ENCODE data around the gene ADGRB2.
"Not testable (repeated sequence)": the region's sequence is repeated elsewhere in the genome, so short reads cannot be mapped to it uniquely, and the experiment has no call there.

Gene ADGRB2

DNA sequence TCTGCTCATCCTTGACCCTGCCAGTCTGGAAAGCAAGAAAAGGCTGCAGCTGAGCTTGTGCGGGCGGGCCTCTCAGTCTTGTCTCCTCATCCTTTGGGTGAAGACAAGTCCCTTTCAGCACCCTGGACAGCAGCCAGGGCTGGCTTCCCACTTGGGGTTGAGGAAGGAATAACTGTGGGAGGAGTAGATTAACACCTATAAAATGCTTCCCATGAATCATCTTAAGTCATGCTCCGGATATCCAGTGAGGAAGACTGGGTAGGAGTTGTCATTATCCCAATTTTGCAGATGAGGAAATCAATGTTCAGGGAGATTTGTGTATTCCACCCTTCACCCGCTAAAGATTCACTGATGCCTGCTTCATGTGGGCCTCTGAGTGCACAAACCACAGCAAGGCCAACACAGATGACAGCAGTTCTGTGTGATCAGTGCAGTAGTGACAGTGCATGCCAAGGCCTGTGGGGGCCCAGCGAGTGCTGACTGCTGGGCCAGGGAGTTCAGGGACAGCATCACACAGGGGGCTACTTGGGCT, 40.2 kb downstream of the ADGRB2 start:
- Mint-ChIP-seq H3K4me1 (no peaks in the 10 kb centered on the region), H3K27ac (no peak overlapping the region), H3K27me3 (peaks cover 17% of the 10 kb centered on the region), H3K9me3 (no peaks in the 10 kb centered on the region), H3K36me3 (no peaks in the 10 kb centered on the region), H3K4me3 (no peak overlapping the region)
- ATAC-seq, result no peak

DNA sequence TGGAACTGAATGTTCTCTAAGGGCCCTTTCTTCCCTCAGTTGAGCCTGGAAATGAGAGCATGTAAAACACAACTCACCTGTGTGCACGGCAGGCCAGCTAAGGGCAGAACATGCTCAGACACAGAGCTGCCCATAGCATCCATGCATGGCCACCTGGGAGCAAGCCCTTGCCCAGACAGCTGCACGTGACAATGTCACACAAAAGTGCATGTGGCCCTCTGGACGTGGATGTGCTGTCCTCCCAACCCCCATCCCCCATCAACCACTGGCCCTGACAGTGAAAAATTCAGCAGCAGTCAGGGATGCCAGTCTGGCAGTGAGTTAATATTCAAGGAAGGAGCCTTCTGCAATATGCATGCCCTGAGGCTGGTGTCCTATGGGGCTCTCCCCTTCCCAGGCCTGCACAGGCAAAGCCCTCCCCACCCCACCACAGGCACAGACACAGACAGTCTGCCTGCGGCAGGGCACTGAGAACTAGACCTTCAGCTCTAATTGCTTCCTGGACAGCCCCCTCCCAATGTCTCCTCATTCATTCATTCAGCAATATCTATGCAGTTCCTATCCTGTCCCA, 45.7 kb downstream of the ADGRB2 start:
- no peak for ATAC-seq
- Mint-ChIP-seq H3K4me1 (peaks cover 21% of the 10 kb centered on the region), H3K27me3 (peaks cover 50% of the 10 kb centered on the region), H3K36me3 (no peaks in the 10 kb centered on the region), H3K9me3 (no peaks in the 10 kb centered on the region), H3K4me3 (no peak overlapping the region), H3K27ac (no peak overlapping the region)

DNA sequence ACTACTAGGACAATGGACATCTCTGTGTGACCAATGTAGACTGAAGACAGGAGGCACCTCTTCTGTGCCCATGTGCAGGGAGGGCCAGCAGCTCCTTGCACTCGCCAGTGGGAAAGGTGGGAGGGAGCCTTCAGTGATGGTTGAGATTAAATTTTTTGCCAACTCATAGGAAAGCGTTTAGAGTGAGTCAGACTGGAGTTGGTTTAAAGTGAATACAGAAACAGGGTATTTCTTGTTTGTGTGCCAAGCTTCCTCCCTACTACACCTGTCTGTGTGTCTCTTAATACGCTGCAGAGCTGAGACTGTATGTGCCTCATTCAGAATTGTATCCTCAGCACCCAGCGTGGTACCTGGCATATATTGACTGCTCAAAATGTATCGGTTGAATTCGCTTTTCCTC, 46.8 kb downstream of the ADGRB2 start:
- no peaks in the 10 kb centered on the region for H3K36me3 Mint-ChIP-seq
- peaks cover 21% of the 10 kb centered on the region for H3K4me1 Mint-ChIP-seq
- no peak for ATAC-seq
- no peak overlapping the region for H3K4me3 Mint-ChIP-seq
- H3K9me3 Mint-ChIP-seq, result no peaks in the 10 kb centered on the region
- H3K27me3 Mint-ChIP-seq, result peaks cover 43% of the 10 kb centered on the region
- no peak overlapping the region for H3K27ac Mint-ChIP-seq

DNA sequence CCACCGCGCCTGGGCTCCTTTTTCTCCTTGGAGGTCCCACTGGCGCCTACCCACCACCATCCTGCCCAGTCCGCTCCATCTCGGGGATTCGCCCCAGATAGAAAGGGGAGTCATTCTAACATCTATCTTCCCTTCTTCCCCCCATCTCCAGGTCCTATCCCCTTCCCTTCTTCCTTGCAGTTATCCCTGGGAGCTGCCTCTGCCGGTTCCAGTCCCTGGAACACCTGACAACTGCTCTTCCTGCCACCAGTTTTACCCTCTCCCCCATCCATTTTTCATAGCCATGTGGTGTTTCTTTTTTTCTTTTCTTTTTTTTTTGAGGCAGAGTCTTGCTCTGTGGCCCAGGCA, 48.3 kb downstream of the ADGRB2 start:
- Mint-ChIP-seq H3K4me3 (peak overlapping the region; percentile 68), H3K27me3 (peaks cover 39% of the 10 kb centered on the region), H3K4me1 (peaks cover 21% of the 10 kb centered on the region), H3K27ac (no peak overlapping the region), H3K9me3 (no peaks in the 10 kb centered on the region), H3K36me3 (no peaks in the 10 kb centered on the region)
- no peak for ATAC-seq

DNA sequence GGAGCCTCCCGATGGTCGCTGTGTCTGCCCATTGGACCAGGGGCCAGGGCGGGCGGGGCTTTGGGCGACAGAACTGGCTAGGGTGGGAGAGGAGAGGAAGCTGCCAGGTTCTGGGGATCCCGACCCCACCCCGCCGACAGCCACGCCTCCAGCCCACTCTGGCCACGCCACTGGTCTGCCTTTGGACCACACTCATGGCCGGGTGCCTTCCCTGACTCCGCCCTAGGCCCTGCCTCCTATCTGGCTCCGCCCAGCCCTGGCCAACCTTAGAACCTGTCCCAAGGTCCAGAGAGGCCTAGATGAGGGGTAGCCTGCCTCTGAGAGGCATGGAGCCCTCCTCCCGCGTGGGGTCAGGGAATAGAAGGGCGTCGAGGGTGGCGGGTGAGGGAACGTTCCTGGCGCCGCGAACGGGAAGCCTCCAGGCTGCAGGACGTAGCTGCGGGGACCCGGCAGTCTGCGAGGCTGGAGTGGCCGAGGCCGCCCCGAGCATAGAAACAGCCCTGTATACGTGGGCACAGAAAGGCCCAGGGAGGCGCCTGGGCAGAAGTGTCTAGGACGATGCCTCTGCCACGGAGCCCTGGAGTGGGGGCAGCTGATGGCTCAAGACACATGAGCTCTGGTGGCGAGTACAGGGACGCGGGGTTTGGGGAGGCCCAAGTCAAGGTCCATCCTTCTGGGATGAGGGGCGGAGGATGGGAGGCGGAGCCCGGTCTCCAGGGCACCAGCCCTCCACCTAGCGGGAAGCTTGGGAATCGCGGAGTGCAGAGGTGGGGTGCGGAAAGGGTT, 48.9 kb downstream of the ADGRB2 start:
- peak; percentile 93 for ATAC-seq
- Mint-ChIP-seq H3K36me3 (no peaks in the 10 kb centered on the region), H3K4me1 (peaks cover 21% of the 10 kb centered on the region), H3K27ac (peak overlapping the region; percentile 2), H3K27me3 (peaks cover 34% of the 10 kb centered on the region), H3K4me3 (peak overlapping the region; percentile 69), H3K9me3 (no peaks in the 10 kb centered on the region)

DNA sequence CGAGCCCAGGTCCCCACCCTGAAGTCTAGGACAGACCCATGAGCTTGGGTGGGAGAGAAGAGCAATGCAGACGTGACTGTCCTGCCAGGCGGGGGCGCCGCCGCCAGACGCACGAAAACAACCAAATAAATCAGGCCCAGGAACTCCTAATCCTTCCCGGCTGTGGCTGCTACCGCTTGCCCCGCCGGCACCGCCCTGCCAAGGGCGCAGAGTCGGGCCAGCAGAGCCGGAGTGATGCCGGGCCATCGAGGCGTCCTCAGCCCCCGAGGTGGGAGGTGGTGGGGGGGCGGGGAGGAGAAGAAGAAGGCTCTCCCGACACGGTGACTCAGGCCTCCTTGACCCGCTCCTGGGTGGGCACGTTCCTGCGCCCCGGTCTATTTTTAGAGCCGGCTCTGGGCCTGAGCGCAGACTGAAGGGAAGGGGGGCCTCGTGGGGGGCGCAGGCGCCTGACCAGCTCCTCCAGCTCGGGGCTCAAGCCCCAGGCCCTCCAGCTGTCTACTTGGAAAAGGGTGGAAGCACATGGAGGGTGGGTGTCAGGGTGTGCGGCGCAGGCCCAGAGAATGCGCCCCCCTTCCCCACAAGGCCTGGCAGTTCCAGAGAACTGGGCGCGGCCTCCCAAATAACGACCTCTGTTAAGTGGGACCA, 49.6 kb downstream of the ADGRB2 start:
- peaks cover 21% of the 10 kb centered on the region for H3K4me1 Mint-ChIP-seq

DNA sequence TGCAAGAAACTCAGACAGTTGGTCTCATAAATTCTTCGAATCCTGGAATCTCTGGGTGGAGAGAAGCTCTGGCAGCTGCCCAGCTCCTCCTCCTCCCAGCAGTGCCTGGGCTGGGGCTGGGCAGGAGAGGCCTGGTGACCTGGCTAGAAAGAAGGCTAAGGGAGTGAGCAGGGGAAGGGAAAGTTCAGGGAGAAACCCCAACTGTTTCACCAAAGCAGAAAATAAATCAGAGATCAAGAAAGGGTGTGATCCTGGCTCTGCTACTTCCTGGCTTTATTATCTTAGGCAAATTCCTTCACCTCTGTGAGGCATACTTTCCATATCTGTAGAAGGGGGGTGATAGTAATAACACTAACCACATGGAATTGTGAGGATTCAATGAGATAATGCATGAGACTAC, 51.5 kb downstream of the ADGRB2 start:
- Mint-ChIP-seq H3K4me3 (no peak overlapping the region), H3K36me3 (no peaks in the 10 kb centered on the region), H3K4me1 (peaks cover 36% of the 10 kb centered on the region), H3K27ac (no peak overlapping the region), H3K27me3 (peaks cover 36% of the 10 kb centered on the region), H3K9me3 (no peaks in the 10 kb centered on the region)
- ATAC-seq, result no peak

More for the DNA sequence above, 49.6 kb downstream of the ADGRB2 start:
- no peaks in the 10 kb centered on the region for H3K36me3 Mint-ChIP-seq
- H3K27ac Mint-ChIP-seq, result peak overlapping the region; percentile 26
- H3K4me3 Mint-ChIP-seq, result peak overlapping the region; percentile 69
- H3K27me3 Mint-ChIP-seq, result peaks cover 34% of the 10 kb centered on the region
- peak; percentile 38 for ATAC-seq
- no peaks in the 10 kb centered on the region for H3K9me3 Mint-ChIP-seq

DNA sequence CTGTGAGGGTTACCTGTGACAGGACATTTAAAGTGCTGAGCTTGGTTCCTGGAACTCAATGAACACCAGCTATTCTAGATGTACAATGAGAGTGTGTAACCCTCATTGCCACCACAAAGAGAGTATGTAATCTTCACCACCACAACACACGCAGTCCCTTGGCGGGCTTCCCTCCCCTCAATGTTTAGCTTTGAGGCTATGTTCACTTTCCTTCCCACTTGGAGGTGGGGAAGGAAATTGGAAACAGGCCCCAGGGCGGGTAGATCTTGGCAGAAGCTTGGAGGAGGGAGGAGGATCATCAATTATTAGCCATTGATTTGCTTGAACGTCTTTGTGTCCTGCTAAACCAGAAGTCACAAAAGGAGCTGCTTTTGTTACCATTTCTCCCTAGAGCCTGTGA, 52.1 kb downstream of the ADGRB2 start:
- Mint-ChIP-seq H3K27me3 (peaks cover 41% of the 10 kb centered on the region), H3K36me3 (no peaks in the 10 kb centered on the region), H3K4me3 (no peak overlapping the region), H3K27ac (no peak overlapping the region), H3K4me1 (peaks cover 42% of the 10 kb centered on the region), H3K9me3 (no peaks in the 10 kb centered on the region)
- ATAC-seq, result no peak

DNA sequence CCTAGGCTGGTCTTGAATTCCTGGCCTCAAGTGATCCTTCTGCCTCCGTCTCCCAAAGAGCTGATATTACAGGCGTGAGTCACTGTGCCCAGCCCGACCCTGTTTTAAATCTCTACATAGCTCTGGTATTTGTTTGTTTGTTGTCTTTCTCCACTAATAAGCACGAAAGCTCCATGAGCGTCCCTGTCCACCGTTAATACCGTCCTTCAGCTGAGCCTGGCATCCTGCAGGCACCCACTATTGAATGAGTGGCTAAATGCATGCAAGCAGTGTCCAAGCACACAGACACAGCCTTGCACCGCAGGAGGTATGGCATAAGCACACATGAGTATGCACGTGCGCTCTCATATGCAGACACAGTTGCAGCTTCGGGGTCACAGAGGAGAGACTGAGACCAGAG, 55.8 kb downstream of the ADGRB2 start:
- Mint-ChIP-seq H3K27ac (no peak overlapping the region), H3K9me3 (no peaks in the 10 kb centered on the region), H3K4me1 (peaks cover 49% of the 10 kb centered on the region), H3K4me3 (no peak overlapping the region), H3K36me3 (no peaks in the 10 kb centered on the region), H3K27me3 (peaks cover 40% of the 10 kb centered on the region)
- no peak for ATAC-seq

DNA sequence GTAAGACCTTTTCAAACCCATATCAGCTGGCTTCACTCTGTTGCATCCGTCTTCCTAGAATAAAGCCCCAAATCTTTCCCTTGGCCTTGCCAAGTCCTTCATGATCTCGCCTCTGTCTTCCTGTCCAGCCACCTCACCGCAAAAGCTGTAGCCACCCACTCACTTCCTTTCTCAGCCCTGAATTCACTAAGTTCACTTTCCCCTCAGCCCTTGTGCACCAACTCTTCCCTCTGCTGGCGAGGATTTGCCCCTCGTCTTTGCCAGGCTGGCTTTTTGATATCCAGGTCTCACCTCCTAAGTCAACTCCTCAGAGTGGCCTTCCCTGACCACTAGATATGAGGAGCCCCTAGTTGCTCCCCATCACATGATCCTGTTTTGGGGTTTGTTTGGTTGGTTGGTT, 56.4 kb downstream of the ADGRB2 start:
- no peak for ATAC-seq
- H3K27ac Mint-ChIP-seq, result no peak overlapping the region
- H3K27me3 Mint-ChIP-seq, result peaks cover 42% of the 10 kb centered on the region
- no peaks in the 10 kb centered on the region for H3K9me3 Mint-ChIP-seq
- H3K4me1 Mint-ChIP-seq, result peaks cover 51% of the 10 kb centered on the region
- H3K4me3 Mint-ChIP-seq, result peak overlapping the region; percentile 0
- no peaks in the 10 kb centered on the region for H3K36me3 Mint-ChIP-seq

DNA sequence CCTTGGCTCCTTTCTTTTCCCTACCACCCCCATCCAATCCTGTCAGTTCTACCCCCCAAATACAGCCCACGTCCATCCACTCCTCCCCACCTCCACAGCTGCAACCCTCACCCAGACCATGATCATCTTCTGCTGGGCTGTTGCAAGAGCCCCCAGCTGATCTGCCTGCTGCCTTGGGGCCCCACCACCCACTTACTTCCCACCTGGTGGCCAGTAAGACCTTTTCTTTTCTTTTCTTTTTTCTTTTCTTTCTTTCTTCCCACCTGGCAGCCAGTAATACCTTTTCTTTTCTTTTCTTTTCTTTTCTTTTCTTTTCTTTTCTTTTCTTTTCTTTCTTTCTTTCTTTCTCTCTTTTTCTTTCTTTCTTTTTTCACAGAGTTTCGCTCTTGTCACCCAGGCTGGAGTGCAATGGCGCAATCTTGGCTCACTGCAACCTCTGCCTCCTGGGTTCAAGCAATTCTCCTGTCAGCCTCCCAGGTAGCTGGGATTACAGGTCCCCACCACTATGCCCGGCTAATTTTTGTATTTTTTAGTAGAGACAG, 57.0 kb downstream of the ADGRB2 start:
- not testable (repeated sequence) for H3K9me3 Mint-ChIP-seq, ATAC-seq, H3K36me3 Mint-ChIP-seq, H3K4me3 Mint-ChIP-seq
- Mint-ChIP-seq H3K27me3 (peaks cover 42% of the 10 kb centered on the region), H3K4me1 (peaks cover 51% of the 10 kb centered on the region), H3K27ac (peak overlapping the region; percentile 7)

DNA sequence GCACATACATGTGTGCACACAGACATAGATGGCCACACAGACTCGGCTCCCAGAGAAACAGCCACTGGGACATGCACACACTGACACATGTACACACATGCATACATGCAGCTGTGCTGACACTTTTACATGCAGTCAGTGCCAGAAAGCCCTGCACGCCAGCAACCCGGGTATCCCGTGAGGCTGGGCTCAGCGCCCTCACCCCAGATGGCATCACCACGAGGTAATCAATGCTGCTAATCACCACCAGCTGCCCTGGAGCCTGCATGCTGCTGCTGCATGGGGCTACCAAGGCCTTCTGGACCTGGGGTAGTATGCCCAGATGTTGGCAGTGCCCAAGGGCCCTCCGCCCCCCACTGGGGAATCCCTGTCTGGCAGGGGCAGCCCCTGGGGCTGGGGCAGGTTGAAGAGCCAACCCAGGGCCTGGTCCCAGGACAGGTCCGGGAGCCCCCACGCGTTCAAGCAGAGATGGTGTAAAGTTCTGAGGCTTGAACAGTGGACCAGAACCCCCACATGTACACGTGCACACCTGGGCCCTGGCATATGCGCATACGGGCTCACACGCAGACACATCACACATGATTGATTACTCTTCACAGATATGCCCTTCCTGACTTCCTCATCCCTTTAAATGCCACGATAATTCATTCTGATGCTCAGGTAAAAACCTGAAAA, 57.6 kb downstream of the ADGRB2 start:
- H3K27ac Mint-ChIP-seq, result peak overlapping the region; percentile 7
- H3K4me1 Mint-ChIP-seq, result peaks cover 51% of the 10 kb centered on the region
- H3K9me3 Mint-ChIP-seq, result no peaks in the 10 kb centered on the region
- H3K36me3 Mint-ChIP-seq, result no peaks in the 10 kb centered on the region
- ATAC-seq, result peak; percentile 75
- H3K4me3 Mint-ChIP-seq, result no peak overlapping the region
- H3K27me3 Mint-ChIP-seq, result peaks cover 42% of the 10 kb centered on the region

DNA sequence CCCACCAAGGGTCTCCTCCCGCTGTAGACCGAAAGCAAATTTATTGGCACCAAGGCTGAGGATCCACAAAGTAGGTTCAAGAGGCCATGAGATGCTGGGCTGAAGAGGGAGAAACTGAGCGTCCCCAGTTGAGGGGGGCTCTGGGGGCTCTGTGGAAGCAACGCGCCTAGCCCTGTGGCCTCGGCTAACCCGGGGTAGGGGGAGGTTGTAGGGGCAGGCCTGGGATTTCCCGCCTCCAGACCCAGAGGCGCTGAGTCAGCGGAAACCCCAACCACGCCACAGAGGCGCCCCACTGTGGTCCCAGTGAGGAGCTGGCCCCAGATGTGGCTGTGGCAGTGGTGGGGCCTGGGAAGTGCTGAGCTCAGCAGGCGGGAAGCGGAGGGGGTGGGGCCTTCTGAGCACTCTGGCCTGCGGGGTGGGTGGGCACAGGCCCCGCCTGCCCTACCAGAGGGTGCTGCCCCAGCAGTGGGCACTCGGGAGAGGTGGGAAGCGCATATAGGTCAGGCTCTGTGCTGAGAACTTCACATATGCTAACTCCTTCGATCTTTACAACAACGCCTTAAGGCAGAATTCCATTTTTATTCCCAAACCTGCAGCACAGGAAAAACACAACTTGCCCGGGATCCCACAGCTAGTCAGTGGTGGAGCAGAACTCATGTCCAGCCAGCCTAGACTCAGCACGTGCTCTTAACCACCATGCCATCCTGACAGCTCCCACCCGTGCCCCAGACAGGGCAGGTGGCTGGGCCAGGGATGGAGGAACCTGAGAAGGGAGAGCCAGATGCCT, 58.9 kb downstream of the ADGRB2 start:
- H3K27ac Mint-ChIP-seq, result peak overlapping the region; percentile 58
- H3K9me3 Mint-ChIP-seq, result no peaks in the 10 kb centered on the region
- H3K4me1 Mint-ChIP-seq, result peaks cover 59% of the 10 kb centered on the region
- peak overlapping the region; percentile 22 for H3K4me3 Mint-ChIP-seq
- peak; percentile 54 for ATAC-seq
- peaks cover 42% of the 10 kb centered on the region for H3K27me3 Mint-ChIP-seq
- no peaks in the 10 kb centered on the region for H3K36me3 Mint-ChIP-seq

DNA sequence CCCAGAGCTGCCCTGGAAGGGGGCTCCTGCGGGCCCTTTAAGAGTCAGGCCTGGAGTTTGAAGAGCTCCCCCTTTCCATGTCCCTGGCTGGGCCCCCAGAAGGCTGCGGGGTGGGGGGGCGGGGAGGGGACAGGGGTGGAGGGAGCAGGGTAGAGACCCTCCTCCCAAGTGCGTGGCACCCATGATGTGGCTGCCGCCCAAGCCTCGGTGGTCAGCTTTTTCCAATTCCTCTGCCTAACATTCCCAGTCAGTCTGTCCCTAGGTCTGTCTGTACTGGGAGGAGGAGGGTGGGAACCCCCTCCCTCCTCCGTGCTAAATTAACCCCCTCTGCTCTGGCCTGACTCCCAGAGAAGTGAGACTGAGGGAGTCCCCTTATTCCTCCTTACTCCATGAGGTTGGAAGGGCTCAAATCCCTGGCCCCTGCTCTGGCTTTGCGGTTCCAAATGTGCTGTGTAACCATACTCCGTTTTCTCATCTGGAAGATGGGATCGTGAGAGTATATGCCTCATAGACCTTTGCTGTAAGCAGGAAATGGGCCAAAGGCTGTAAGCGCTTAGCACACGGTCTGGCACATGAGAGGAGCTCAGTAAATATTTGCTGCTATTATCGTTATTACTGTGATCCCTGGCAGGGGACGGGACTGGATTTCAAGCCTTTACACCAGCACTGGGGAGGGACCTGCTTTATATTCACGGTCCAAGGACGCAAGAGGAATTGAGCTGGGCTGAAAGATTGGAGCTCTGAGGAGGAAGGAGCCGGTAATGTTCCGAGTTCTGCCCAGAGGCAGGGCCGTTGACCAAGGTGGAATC, 59.7 kb downstream of the ADGRB2 start:
- Mint-ChIP-seq H3K27ac (peak overlapping the region; percentile 58), H3K36me3 (no peaks in the 10 kb centered on the region), H3K27me3 (peaks cover 42% of the 10 kb centered on the region), H3K4me3 (peak overlapping the region; percentile 22), H3K9me3 (no peaks in the 10 kb centered on the region), H3K4me1 (peaks cover 67% of the 10 kb centered on the region)
- ATAC-seq, result no peak

Measured in stimulated activated memory B cell treated with anti-CD40 and anti-IgM and Interleukin-4, amounts not matched to agents 10 μg/mL and 1 μg/mL and 100 μg/mL, for 72 hours (primary cell).